Body of pancreas (tissue), 4 donors: ENCODE data around the gene ADCY7. TPM values are rescaled to one million over a fixed set of nuclear protein-coding genes. Genes with fewer than 3 reads are reported as not detected.

Experiments
- ATAC-seq: fragments of 150-250 bp; one replicate; pipeline ENCODE4 v1.9.1; 2016
- DNase-seq, 4 donors: peaks; one replicate each; pipeline ENCODE4 v3.0.0-alpha.2; 2019
- H3K27ac ChIP-seq, 4 donors: fragments of 200-600 bp; sonication (generic); 1 replicate in 3 of 4; 2 replicates in 1 of 4; pipeline versions ENCODE4 v1.5.1 to v1.6.1; 2016 to 2019; ENCODE audit warnings: mild to moderate bottlenecking in 1 of 4, mixed read lengths in 1 of 4, moderate library complexity in 1 of 4
- H3K27me3 ChIP-seq, 2 donors: fragments of 200-600 bp; sonication (generic); one replicate each; pipeline ENCODE4 v1.6.0; 2016; ENCODE audit warnings: mild to moderate bottlenecking in 1 of 2
- H3K36me3 ChIP-seq, 2 donors: fragments of 200-600 bp; sonication (generic); replicated peaks in 1 of 2; 2 replicates each; pipeline ENCODE4 v1.5.1; 2016; ENCODE audit warnings: low read depth in 2 of 2; ENCODE audit not compliant: insufficient read depth in 1 of 2
- H3K4me1 ChIP-seq: fragments of 200-600 bp; sonication (generic); one replicate; pipeline ENCODE4 v1.6.0; 2016
- H3K4me3 ChIP-seq, 2 donors: fragments of 200-600 bp; sonication (generic); 1 replicate in 1 of 2; 2 replicates in 1 of 2; pipeline ENCODE4 v1.5.1; 2016 to 2019
- H3K9me3 ChIP-seq, 3 donors: fragments of 200-600 bp; sonication (generic); 1 replicate in 2 of 3; 2 replicates in 1 of 3; pipeline ENCODE4 v1.5.1; 2016
- CTCF ChIP-seq, 7 experiments: fragments of 450-650 bp in 4 of 7; fragments of 200-600 bp in 3 of 7; sonication (generic) in 3 of 7; IDR thresholded peaks; one replicate each; pipeline ENCODE4 v1.5.1; 2016 to 2019; ENCODE audit warnings: antibody characterized with exemption in 7 of 7
- POLR2A ChIP-seq, 3 donors: fragments of 450-650 bp; IDR thresholded peaks; one replicate each; pipeline ENCODE4 v1.6.1; 2016; ENCODE audit warnings: antibody characterized with exemption in 3 of 3, mild to moderate bottlenecking in 2 of 3
- WGBS, 2 donors: methylation state at CpG; one replicate each; pipeline ENCODE4 v1.1.5; 2017; 5-methylcytosine and 5-hydroxymethylcytosine counted together
- intact Hi-C: fragments of 100-400 bp; cut with DNase I; formaldehyde crosslinking; loops from one replicate; pipeline ENCODE4 v1.15.1; 2023
- total RNA-seq, 2 donors: library from RNA; depleted of rRNA; stranded (reverse); fragments of >200 nt; gene quantifications; one replicate each; pipeline ENCODE4 v1.1.0, GENCODE V29; 2016

ADCY7 gene
- total RNA-seq, 2 donors from 2014 or later, result 4.9 to 8.6 TPM

- Histone ChIP-seq H3K27ac (no peak overlapping the region), H3K9me3 (no peaks in the 10 kb centered on the region), H3K36me3 (no peaks in the 10 kb centered on the region), H3K4me1 (peaks cover 16% of the 10 kb centered on the region), H3K27me3 (no peaks in the 10 kb centered on the region), H3K4me3 (no peak overlapping the region)
- ATAC-seq (no peak), DNase-seq (no peak)
- WGBS, 2 donors, result 43 to 62% methylated on average over 5 to 32 of the region's 33 CpGs
- intact Hi-C loops, result loop anchor here (10.0 kb wide), 2 partner anchors 110 to 420 kb away; no protein-coding TSS in a partner anchor
- TF ChIP-seq POLR2A (IDR thresholded peaks at IDR 0.05), result no peak
- no peak for TF ChIP-seq CTCF (IDR thresholded peaks at IDR 0.05)
Measured at GRCh38 chr16:50244504-50245416, 21.6 kb upstream of the ADCY7 start.

DNA sequence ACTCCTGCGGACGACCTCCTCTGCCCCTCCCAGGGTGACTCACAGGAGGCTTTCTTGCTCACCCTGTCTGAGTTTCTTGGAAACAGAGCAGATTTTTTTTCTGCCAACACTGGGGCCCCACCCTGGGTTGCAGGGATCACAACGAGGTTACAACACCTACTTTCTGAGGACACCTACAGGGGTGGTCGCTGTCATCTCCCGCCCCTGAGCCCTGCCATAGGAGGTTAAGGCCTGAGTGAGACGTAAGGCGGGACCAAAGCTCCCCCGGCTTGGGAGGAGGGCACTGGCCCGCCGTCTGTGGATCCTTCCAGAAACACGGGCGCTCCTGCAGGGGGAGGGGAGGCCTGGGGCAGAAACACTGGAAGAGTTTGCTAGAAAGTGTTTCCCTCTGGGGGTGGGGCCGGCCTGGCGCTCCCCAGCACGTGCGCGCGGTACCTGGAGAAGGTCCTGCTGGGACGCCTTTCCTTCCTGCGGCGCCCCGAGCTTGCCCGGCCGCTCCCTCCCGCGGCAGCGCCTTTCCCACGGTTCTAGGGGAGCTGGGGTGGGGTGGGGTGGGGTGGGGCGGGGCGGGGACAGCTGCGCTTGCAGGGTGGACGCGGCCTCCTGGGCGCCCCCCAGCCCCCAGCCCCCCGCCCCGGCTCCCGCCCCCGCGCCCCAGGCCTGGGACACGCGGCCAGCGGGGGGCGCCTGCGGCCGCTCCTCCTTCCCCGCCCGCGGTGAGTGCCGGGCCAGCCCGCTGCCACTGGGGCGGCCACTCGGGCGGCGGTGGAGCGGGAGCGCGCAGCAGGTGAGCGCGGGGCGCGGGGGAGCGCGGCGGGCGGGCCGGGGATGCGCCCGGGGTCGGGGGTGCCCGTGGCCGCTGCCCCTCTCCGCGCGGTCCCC lies 20.7 kb upstream of the ADCY7 start:
- Histone ChIP-seq H3K4me3 (peak overlapping the region in 1 of 2 donors; percentile 25), H3K27ac (no peak overlapping the region)

GRCh38 chr16:50246299-50247122 lies 19.8 kb upstream of the ADCY7 start:
- DNase-seq (peak in 2 of 4 donors; percentile 22), ATAC-seq (peak; percentile 13)
- H3K4me3 ChIP-seq, result peak overlapping the region in 1 of 2 donors; percentile 33
- no peaks in the 10 kb centered on the region for H3K9me3 ChIP-seq
- intact Hi-C loops, result loop anchor here (10.0 kb wide), 2 partner anchors 108 to 418 kb away; no protein-coding TSS in a partner anchor
- H3K4me1 ChIP-seq, result peaks cover 16% of the 10 kb centered on the region
- no peak for TF ChIP-seq POLR2A (IDR thresholded peaks at IDR 0.05)
- TF ChIP-seq CTCF (IDR thresholded peaks at IDR 0.05), result no peak
- WGBS, 2 donors, result 23 to 40% methylated on average over 18 to 39 of the region's 46 CpGs
- no peak overlapping the region for H3K27ac ChIP-seq
- H3K36me3 ChIP-seq, result no peaks in the 10 kb centered on the region
- H3K27me3 ChIP-seq, result no peaks in the 10 kb centered on the region

More for the DNA sequence above, 20.7 kb upstream of the ADCY7 start:
- H3K27me3 ChIP-seq, result no peaks in the 10 kb centered on the region
- TF ChIP-seq POLR2A (IDR thresholded peaks at IDR 0.05) (no peak), CTCF (IDR thresholded peaks at IDR 0.05) (peak in 3 of 7 experiments; percentile 30 to 44 (median 32))
- intact Hi-C loops, result loop anchor here (10.0 kb wide), 2 partner anchors 109 to 419 kb away; no protein-coding TSS in a partner anchor
- no peaks in the 10 kb centered on the region for H3K36me3 ChIP-seq
- peak; percentile 72 for ATAC-seq
- H3K9me3 ChIP-seq, result no peaks in the 10 kb centered on the region
- DNase-seq, result peak; percentile 43 to 66 (median 50)
- 2% methylated on average over 11 to 28 of the region's 74 CpGs for WGBS, 2 donors
- H3K4me1 ChIP-seq, result peaks cover 16% of the 10 kb centered on the region
